Pancreas (tissue), 10 donors: ENCODE measurements around the gene RALGAPB. TPM values are rescaled to one million over a fixed set of nuclear protein-coding genes. Genes with fewer than 3 reads are reported as not detected.

Experiments used
- ATAC-seq, 4 donors: fragments of 200-7000 bp; cut with Tn5 transposase; one replicate each; pipeline versions ENCODE4 v1.8.0 to v1.9.1; 2020; ENCODE audit warnings: mild to moderate bottlenecking in 4 of 4, moderate library complexity in 4 of 4
- DNase-seq, 6 donors: peaks; one replicate each; pipeline ENCODE4 v3.0.0-alpha.2; 2020
- FAIRE-seq: peaks from 2 replicates; lab custom pipeline; 2012; peaks lifted over from hg19 to GRCh38; lab: Jason Lieb, UNC
- H3K27ac ChIP-seq, 4 donors: fragments of 200-600 bp; sonication (generic); 1 replicate in 3 of 4; 2 replicates in 1 of 4; pipeline versions ENCODE4 v1.5.0 to v1.8.0; 2020
- H3K27me3 ChIP-seq, 4 donors: fragments of 200-600 bp; one replicate each; pipeline ENCODE4 v1.8.0; 2021
- H3K36me3 ChIP-seq, 3 donors: fragments of 200-600 bp; sonication (generic) in 1 of 3; one replicate each; pipeline versions ENCODE4 v1.5.0 to v1.8.0; 2020 to 2021
- H3K4me1 ChIP-seq, 3 donors: fragments of 200-600 bp; one replicate each; pipeline ENCODE4 v1.8.0; 2021
- H3K4me3 ChIP-seq, 4 donors: fragments of 200-600 bp; sonication (generic) in 2 of 4; one replicate each; pipeline versions ENCODE4 v1.5.0 to v1.8.0; 2020 to 2021
- H3K9me3 ChIP-seq, 4 donors: fragments of 200-600 bp; one replicate each; pipeline ENCODE4 v1.8.0; 2021
- CTCF ChIP-seq, 4 donors: fragments of 200-600 bp; sonication (generic) in 3 of 4; IDR thresholded peaks; one replicate each; pipeline versions ENCODE4 v1.5.0 to v1.8.0; 2021; ENCODE audit warnings: antibody characterized with exemption in 4 of 4
- WGBS, 2 donors: extraction: QIAGEN DNeasy Blood & Tissue Kit; methylation state at CpG; one replicate each; pipeline ENCODE4 v1.1.7; 2013; 5-methylcytosine and 5-hydroxymethylcytosine counted together
- intact Hi-C, 3 donors: fragments of 100-400 bp; cut with DNase I; formaldehyde crosslinking; loops; one replicate each; pipeline versions ENCODE4 v1.11.1 to v1.14.2; 2022
- polyA plus RNA-seq, 2 donors: library from polyadenylated mRNA; stranded (reverse); fragments of 200-250 nt; gene quantifications; one replicate each; pipeline ENCODE4 v1.2.3, GENCODE V29; 2013
- total RNA-seq, 6 donors: library from RNA; stranded (reverse); fragmentation: NEBNext Ultra II Directional in 4 of 6; extraction: Animal tissue kit (Norgen Biotek cat#: 25700) in 4 of 6; gene quantifications; one replicate each; pipeline versions ENCODE4 v1.2.1 to v1.2.4, GENCODE V29; 2021 to 2023
- donor health status: healthy with polysubstance abuse.
- donor health status: DM: no; HTN: no; CAD: no; lungs with moderate emphysema.
- donor health status: DM: no; HTN: no; CAD: no.
- donor health status: control.
- donor health status: control.
- donor health status: Bipolar disorder and iron deficiency.
- donor health status: DM: yes; HTN: yes; CAD: no.
- donor health status: DM: no; HTN: no; CAD: no.
- donor health status: DM: no; HTN: no; CAD: no.
- donor health status: DM: yes; HTN: yes; CAD: no.

Gene RALGAPB
- total and polyA plus RNA-seq, 8 donors, result 6.5 to 19.0 (median 11.3) TPM

DNA sequence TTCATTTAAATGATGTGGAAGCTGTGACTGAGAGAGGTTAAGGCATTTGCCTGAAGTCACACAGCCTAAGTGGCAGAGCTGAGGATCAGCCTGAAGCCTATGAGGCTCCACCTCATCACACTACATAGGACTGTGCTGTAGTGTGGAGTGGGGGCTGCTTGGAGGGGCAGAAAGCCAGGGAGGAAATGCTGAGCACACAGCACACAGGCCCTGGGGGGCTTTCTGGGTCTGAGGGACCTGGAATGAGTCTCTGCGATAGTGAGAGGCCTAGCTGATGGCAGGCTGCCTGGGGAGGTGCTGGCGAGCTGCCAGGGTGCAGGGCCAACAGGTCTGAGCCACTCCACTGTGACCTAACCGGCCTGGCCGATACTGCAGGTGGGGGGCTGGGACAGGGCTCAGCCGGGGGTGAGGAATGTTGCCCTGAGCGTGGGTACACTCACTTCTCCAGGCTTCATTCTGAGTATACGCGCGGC lies 126.8 kb downstream of the RALGAPB start:
- no peaks in the 10 kb centered on the region for H3K9me3 ChIP-seq
- TF ChIP-seq CTCF (IDR thresholded peaks at IDR 0.05), result no peak
- WGBS, 2 donors, result 19 to 20% methylated on average over 9 of the region's 9 CpGs
- no peak overlapping the region for H3K4me3 ChIP-seq
- peaks cover 0 to 5% (median 0%) of the 10 kb centered on the region in 3 donors for H3K4me1 ChIP-seq
- ATAC-seq (peak; percentile 86 to 95 (median 92)), FAIRE-seq (no peak), DNase-seq (peak; percentile 70 to 92 (median 84))
- intact Hi-C loops, result no loop called here
- peak overlapping the region in 1 of 4 donors; percentile 30 for H3K27ac ChIP-seq
- H3K36me3 ChIP-seq, result no peaks in the 10 kb centered on the region
- H3K27me3 ChIP-seq, result peaks cover 0 to 7% (median 0%) of the 10 kb centered on the region in 4 donors

GRCh38 chr20:38600057-38600456 lies 127.4 kb downstream of the RALGAPB start:
- 94 to 100% methylated on average over 1 of the region's 1 CpG for WGBS, 2 donors
- TF ChIP-seq CTCF (IDR thresholded peaks at IDR 0.05), result no peak
- Histone ChIP-seq H3K9me3 (no peaks in the 10 kb centered on the region), H3K27ac (peak overlapping the region in 2 of 4 donors; percentile 8 to 30), H3K4me3 (no peak overlapping the region), H3K4me1 (peaks cover 0 to 5% (median 0%) of the 10 kb centered on the region in 3 donors), H3K36me3 (no peaks in the 10 kb centered on the region), H3K27me3 (peaks cover 0 to 7% (median 0%) of the 10 kb centered on the region in 4 donors)
- intact Hi-C loops, result no loop called here
- DNase-seq (no peak), FAIRE-seq (no peak), ATAC-seq (no peak)

DNA sequence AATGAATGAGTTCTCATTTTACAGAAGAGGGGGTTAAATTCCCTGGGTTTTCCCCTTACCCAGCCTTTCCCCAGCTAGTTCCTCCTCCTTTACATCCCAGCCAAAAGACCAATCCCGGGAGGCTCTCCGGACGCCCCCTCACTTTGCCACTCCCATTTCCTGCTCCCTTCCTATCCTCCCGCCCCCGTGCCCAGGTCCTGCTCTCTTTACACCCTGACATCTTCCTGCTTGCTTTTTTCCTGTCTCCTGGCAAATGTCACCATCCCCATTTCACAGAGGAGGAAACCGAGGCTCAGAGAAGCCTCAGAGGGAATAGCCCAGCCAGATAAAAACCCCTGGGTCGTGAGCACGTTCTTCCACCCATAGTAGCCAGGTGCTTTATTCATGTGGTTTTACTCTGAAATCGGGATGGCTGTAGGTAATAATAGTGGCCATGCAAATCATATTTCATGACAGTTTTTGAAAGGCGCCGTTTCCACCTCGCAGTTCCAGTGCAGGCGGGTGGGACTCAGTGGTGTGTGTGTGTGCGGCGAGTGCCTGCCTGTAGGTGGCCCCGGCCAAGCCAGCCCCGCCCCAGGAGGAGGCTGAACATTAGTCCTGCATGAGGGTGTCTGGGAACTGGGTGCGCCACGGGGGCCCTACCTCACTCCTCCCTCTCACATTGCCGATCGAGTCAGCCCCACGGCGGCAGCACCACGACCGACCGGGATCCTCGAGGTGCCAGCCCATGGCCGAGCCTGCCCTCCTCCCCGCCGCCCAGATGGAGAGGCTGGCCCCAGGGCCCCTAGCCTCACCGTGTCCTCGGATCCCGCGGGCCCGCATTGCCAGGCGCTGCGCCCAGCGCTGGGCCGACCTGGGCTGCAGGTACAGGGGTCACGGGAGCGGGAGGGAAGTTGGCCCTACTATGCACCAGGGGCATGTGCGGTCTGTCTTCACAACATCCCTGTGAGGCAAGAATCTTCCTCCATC lies 128.9 kb downstream of the RALGAPB start, which contains the start of gene ARHGAP40:
Gene ARHGAP40, plus strand, starts transcription at position 594 of the 969 bp plus-strand sequence.
- no peak within 1 kb of the TSS for H3K27ac ChIP-seq
- ATAC-seq (peak in 2 of 4 donors; percentile 42 to 43), DNase-seq (peak in 2 of 6 donors; percentile 32 to 41), FAIRE-seq (no peak)
- H3K4me3 ChIP-seq, result no peak within 1 kb of the TSS
- H3K9me3 ChIP-seq, result no peaks in the 10 kb centered on the region
- intact Hi-C loops, result no loop called here
- TF ChIP-seq CTCF (IDR thresholded peaks at IDR 0.05), result no peak
- peaks cover 0 to 7% (median 0%) of the 10 kb centered on the region in 4 donors for H3K27me3 ChIP-seq
- 18 to 22% methylated on average over 38 to 42 of the region's 42 CpGs for WGBS, 2 donors
- H3K4me1 ChIP-seq, result peaks cover 0 to 5% (median 0%) of the 10 kb centered on the region in 3 donors
- no peaks in the 10 kb centered on the region for H3K36me3 ChIP-seq

DNA sequence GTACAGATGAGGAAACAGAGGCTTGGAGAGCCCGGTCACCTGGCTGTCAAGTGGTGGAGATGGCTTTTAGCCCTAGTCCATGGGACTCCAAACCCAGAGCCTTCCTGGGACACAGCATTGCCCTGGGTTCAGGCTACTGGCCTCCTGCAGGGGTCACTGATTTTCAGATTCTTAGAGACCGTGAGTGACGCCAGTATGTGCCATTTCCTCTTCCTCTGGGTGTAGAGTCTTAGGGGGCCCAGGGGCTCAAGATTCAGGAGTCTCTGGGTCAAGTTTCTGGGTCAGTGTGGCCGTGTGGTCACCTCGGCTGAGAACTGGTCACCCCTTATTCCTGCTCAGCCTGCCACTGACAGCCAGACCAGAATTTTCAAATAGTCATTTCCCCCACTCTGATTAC lies 129.5 kb downstream of the RALGAPB start:
- ATAC-seq (no peak), FAIRE-seq (no peak), DNase-seq (no peak)
- intact Hi-C loops, result no loop called here
- WGBS, 2 donors, result 62 to 66% methylated on average over 5 of the region's 5 CpGs
- no peaks in the 10 kb centered on the region for H3K36me3 ChIP-seq
- H3K9me3 ChIP-seq, result no peaks in the 10 kb centered on the region
- peaks cover 0 to 7% (median 0%) of the 10 kb centered on the region in 4 donors for H3K27me3 ChIP-seq
- no peak for TF ChIP-seq CTCF (IDR thresholded peaks at IDR 0.05)
- no peak overlapping the region for H3K4me3 ChIP-seq
- peaks cover 0 to 5% (median 0%) of the 10 kb centered on the region in 3 donors for H3K4me1 ChIP-seq
- no peak overlapping the region for H3K27ac ChIP-seq
